HG03135 (cell line): ENCODE measurements around the gene IGFALS.

Source experiments
- ATAC-seq: cut with Tn5 transposase; IDR thresholded peaks from one replicate; pipeline ENCODE4 v1.9.1; 2021; ENCODE audit warnings: mild to moderate bottlenecking, moderate library complexity; ENCODE audit not compliant: unreplicated experiment

The IGFALS gene

GRCh38 chr16:1767116-1767994 lies 26.1 kb downstream of the IGFALS start:
- no peak for ATAC-seq

GRCh38 chr16:1766701-1767100 lies 26.8 kb downstream of the IGFALS start:
- no peak for ATAC-seq

- no peak for ATAC-seq
These were observed 27.3 kb downstream of the IGFALS start for GRCh38 chr16:1766231-1766630.

- ATAC-seq = no peak
These were observed 27.7 kb downstream of the IGFALS start for GRCh38 chr16:1765826-1766225.

- ATAC-seq = no peak
These were observed 28.5 kb downstream of the IGFALS start for GRCh38 chr16:1764971-1765370.

- ATAC-seq = no peak
These were observed 29.7 kb downstream of the IGFALS start for GRCh38 chr16:1763521-1764511.

GRCh38 chr16:1762879-1763520 lies 30.5 kb downstream of the IGFALS start:
- no peak for ATAC-seq

GRCh38 chr16:1762196-1762878 lies 31.2 kb downstream of the IGFALS start:
- no peak for ATAC-seq

GRCh38 chr16:1761751-1762150 lies 31.8 kb downstream of the IGFALS start:
- no peak for ATAC-seq

- no peak for ATAC-seq
These were observed 32.6 kb downstream of the IGFALS start for GRCh38 chr16:1760911-1761310.

GRCh38 chr16:1759511-1759910 lies 34.0 kb downstream of the IGFALS start:
- no peak for ATAC-seq

- no peak for ATAC-seq
These were observed 34.6 kb downstream of the IGFALS start for GRCh38 chr16:1758923-1759322.

- no peak for ATAC-seq
These were observed 35.6 kb downstream of the IGFALS start for GRCh38 chr16:1757714-1758461.

- no peak for ATAC-seq
These were observed 39.3 kb downstream of the IGFALS start for GRCh38 chr16:1754204-1754603.

- no peak for ATAC-seq
These were observed 40.7 kb downstream of the IGFALS start for GRCh38 chr16:1752853-1753252.

GRCh38 chr16:1751946-1752345 lies 41.6 kb downstream of the IGFALS start:
- ATAC-seq = no peak

- no peak for ATAC-seq
These were observed 44.1 kb downstream of the IGFALS start for GRCh38 chr16:1749152-1750117.

GRCh38 chr16:1747934-1748333 lies 45.6 kb downstream of the IGFALS start:
- no peak for ATAC-seq
